Measurements from ENCODE around the gene TMPRSS11A. TPM values are rescaled to one million over a fixed set of nuclear protein-coding genes. Genes with fewer than 3 reads are reported as not detected.

Gene TMPRSS11A
- total RNA-seq, 1 experiment from 2014 or later, result not detected

DNA sequence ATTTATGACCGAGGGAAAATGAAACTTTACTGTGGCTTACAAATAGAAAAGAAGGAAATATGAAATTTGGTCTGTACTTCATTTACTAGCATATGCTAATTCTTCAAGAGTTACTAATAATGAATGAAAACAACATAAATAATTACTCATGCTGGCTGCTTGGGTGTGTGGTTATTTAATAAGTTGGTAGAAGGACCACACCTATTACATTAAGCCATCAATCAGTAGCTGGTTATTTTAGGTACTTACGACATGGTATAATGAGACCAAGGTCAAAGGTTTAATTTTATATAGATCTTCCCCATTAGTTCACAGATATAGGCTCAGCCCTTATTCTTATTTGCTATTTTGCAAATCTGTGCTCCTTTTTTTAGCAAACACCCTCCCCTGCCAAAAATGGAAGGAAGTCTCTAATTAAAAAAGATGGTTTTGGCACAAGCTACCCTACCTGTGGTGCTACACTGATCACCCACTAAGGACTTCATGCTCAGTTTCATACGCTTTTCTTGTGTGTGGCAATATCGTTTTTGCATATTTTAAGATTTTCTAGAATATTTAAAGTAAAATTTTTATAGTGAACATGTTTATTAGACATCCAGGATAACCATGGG, 93.6 kb downstream of the TMPRSS11A start:
- H3K36me3 Mint-ChIP-seq, result no peaks in the 10 kb centered on the region

DNA sequence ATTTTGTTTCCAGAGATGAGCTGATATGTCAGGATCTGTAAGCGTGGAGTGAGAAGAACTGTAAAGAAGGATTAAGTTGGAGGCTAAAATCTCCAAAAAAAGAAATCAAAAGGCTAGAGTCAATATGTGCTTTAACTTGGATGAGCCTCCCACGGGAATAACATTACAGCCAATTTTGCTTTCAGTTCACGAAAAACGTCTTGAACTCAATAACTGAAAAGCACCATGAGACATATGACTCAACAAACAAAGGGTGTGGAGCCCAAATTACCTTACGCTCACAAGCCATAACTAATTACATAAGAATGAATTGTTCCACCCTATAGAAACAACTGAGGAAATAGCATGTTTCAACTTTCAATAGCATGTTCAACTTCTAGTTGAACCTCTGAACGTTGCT, 101.8 kb downstream of the TMPRSS11A start:
- ATAC-seq (no peak), DNase-seq (ENCODE audit: low spot score) (no peak)
- Mint-ChIP-seq H3K9me3 (no peaks in the 10 kb centered on the region), H3K4me3 (no peak overlapping the region), H3K27ac (no peak overlapping the region), H3K27me3 (ENCODE audit: low read depth) (no peaks in the 10 kb centered on the region), H3K4me1 (peaks cover 3% of the 10 kb centered on the region), H3K36me3 (no peaks in the 10 kb centered on the region)
- POLR2A ChIA-PET, result no interaction called here
- CTCF ChIA-PET, result no interaction called here
- TF ChIP-seq, protein P1, sequence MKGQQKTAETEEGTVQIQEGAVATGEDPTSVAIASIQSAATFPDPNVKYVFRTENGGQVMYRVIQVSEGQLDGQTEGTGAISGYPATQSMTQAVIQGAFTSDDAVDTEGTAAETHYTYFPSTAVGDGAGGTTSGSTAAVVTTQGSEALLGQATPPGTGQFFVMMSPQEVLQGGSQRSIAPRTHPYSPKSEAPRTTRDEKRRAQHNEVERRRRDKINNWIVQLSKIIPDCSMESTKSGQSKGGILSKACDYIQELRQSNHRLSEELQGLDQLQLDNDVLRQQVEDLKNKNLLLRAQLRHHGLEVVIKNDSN (CRISPR knock-in tag; IDR thresholded peaks at IDR 0.05), result no peak
- TF ChIP-seq, protein P2, sequence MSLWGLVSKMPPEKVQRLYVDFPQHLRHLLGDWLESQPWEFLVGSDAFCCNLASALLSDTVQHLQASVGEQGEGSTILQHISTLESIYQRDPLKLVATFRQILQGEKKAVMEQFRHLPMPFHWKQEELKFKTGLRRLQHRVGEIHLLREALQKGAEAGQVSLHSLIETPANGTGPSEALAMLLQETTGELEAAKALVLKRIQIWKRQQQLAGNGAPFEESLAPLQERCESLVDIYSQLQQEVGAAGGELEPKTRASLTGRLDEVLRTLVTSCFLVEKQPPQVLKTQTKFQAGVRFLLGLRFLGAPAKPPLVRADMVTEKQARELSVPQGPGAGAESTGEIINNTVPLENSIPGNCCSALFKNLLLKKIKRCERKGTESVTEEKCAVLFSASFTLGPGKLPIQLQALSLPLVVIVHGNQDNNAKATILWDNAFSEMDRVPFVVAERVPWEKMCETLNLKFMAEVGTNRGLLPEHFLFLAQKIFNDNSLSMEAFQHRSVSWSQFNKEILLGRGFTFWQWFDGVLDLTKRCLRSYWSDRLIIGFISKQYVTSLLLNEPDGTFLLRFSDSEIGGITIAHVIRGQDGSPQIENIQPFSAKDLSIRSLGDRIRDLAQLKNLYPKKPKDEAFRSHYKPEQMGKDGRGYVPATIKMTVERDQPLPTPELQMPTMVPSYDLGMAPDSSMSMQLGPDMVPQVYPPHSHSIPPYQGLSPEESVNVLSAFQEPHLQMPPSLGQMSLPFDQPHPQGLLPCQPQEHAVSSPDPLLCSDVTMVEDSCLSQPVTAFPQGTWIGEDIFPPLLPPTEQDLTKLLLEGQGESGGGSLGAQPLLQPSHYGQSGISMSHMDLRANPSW (CRISPR knock-in tag; conservative IDR thresholded peaks at IDR 0.05; ENCODE audit: low read depth), result no peak
- no peak for TF ChIP-seq NFE2L1 (CRISPR knock-in tag; IDR thresholded peaks at IDR 0.05)
- TF ChIP-seq, protein P3, sequence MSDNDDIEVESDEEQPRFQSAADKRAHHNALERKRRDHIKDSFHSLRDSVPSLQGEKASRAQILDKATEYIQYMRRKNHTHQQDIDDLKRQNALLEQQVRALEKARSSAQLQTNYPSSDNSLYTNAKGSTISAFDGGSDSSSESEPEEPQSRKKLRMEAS (CRISPR knock-in tag; IDR thresholded peaks at IDR 0.05), result no peak
- no peak for TF ChIP-seq GRHL2 (CRISPR knock-in tag; IDR thresholded peaks at IDR 0.05; ENCODE audit: insufficient replicate concordance, severe bottlenecking)
- TF ChIP-seq, protein P4, sequence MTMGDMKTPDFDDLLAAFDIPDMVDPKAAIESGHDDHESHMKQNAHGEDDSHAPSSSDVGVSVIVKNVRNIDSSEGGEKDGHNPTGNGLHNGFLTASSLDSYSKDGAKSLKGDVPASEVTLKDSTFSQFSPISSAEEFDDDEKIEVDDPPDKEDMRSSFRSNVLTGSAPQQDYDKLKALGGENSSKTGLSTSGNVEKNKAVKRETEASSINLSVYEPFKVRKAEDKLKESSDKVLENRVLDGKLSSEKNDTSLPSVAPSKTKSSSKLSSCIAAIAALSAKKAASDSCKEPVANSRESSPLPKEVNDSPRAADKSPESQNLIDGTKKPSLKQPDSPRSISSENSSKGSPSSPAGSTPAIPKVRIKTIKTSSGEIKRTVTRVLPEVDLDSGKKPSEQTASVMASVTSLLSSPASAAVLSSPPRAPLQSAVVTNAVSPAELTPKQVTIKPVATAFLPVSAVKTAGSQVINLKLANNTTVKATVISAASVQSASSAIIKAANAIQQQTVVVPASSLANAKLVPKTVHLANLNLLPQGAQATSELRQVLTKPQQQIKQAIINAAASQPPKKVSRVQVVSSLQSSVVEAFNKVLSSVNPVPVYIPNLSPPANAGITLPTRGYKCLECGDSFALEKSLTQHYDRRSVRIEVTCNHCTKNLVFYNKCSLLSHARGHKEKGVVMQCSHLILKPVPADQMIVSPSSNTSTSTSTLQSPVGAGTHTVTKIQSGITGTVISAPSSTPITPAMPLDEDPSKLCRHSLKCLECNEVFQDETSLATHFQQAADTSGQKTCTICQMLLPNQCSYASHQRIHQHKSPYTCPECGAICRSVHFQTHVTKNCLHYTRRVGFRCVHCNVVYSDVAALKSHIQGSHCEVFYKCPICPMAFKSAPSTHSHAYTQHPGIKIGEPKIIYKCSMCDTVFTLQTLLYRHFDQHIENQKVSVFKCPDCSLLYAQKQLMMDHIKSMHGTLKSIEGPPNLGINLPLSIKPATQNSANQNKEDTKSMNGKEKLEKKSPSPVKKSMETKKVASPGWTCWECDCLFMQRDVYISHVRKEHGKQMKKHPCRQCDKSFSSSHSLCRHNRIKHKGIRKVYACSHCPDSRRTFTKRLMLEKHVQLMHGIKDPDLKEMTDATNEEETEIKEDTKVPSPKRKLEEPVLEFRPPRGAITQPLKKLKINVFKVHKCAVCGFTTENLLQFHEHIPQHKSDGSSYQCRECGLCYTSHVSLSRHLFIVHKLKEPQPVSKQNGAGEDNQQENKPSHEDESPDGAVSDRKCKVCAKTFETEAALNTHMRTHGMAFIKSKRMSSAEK (CRISPR knock-in tag; IDR thresholded peaks at IDR 0.05; ENCODE audit: borderline replicate concordance), result no peak
- no peak for TF ChIP-seq NFYB (CRISPR knock-in tag; conservative IDR thresholded peaks at IDR 0.05; ENCODE audit: low read depth)
- TF ChIP-seq ZNF671 (CRISPR knock-in tag; IDR thresholded peaks at IDR 0.05), result no peak
- no peak for TF ChIP-seq MYBL2 (CRISPR knock-in tag; IDR thresholded peaks at IDR 0.05)
- TF ChIP-seq, protein P5, sequence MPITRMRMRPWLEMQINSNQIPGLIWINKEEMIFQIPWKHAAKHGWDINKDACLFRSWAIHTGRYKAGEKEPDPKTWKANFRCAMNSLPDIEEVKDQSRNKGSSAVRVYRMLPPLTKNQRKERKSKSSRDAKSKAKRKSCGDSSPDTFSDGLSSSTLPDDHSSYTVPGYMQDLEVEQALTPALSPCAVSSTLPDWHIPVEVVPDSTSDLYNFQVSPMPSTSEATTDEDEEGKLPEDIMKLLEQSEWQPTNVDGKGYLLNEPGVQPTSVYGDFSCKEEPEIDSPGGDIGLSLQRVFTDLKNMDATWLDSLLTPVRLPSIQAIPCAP (CRISPR knock-in tag; IDR thresholded peaks at IDR 0.05), result no peak
- TF ChIP-seq RORB (CRISPR knock-in tag; IDR thresholded peaks at IDR 0.05), result no peak
- TF ChIP-seq ZNF423 (CRISPR knock-in tag; IDR thresholded peaks at IDR 0.05), result no peak
- TF ChIP-seq SP1 (CRISPR knock-in tag; conservative IDR thresholded peaks at IDR 0.05), result no peak
- no peak for TF ChIP-seq NR1H2 (CRISPR knock-in tag; IDR thresholded peaks at IDR 0.05)

More for the DNA sequence above, 93.6 kb downstream of the TMPRSS11A start:
- no peak for TF ChIP-seq SMAD4 (CRISPR knock-in tag; IDR thresholded peaks at IDR 0.05)
- TF ChIP-seq, protein P5 (CRISPR knock-in tag; IDR thresholded peaks at IDR 0.05), result no peak
- TF ChIP-seq, protein P3 (CRISPR knock-in tag; IDR thresholded peaks at IDR 0.05), result no peak
- TF ChIP-seq SOX15 (CRISPR knock-in tag; IDR thresholded peaks at IDR 0.05), result no peak
- TF ChIP-seq TCF7 (CRISPR knock-in tag; IDR thresholded peaks at IDR 0.05; ENCODE audit: low read depth), result no peak
- TF ChIP-seq CBFB (CRISPR knock-in tag; IDR thresholded peaks at IDR 0.05; ENCODE audit: low read depth), result no peak
- no peak for TF ChIP-seq CREM (CRISPR knock-in tag; IDR thresholded peaks at IDR 0.05)
- no peak for TF ChIP-seq MXD4 (CRISPR knock-in tag; IDR thresholded peaks at IDR 0.05; ENCODE audit: borderline replicate concordance)
- no peak for TF ChIP-seq MYBL2 (CRISPR knock-in tag; IDR thresholded peaks at IDR 0.05)
- TF ChIP-seq ZNF232 (CRISPR knock-in tag; IDR thresholded peaks at IDR 0.05), result no peak
- no peak for TF ChIP-seq ZNF138 (CRISPR knock-in tag; conservative IDR thresholded peaks at IDR 0.05)
- TF ChIP-seq, protein P1 (CRISPR knock-in tag; IDR thresholded peaks at IDR 0.05), result no peak
- TF ChIP-seq FOXP1 (CRISPR knock-in tag; IDR thresholded peaks at IDR 0.05; ENCODE audit: borderline replicate concordance), result no peak
- TF ChIP-seq ESRRA (CRISPR knock-in tag; IDR thresholded peaks at IDR 0.05; ENCODE audit: borderline replicate concordance), result no peak
- TF ChIP-seq, protein P6, sequence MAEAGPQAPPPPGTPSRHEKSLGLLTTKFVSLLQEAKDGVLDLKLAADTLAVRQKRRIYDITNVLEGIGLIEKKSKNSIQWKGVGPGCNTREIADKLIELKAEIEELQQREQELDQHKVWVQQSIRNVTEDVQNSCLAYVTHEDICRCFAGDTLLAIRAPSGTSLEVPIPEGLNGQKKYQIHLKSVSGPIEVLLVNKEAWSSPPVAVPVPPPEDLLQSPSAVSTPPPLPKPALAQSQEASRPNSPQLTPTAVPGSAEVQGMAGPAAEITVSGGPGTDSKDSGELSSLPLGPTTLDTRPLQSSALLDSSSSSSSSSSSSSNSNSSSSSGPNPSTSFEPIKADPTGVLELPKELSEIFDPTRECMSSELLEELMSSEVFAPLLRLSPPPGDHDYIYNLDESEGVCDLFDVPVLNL (CRISPR knock-in tag; IDR thresholded peaks at IDR 0.05; ENCODE audit: borderline replicate concordance, low read depth), result no peak
- TF ChIP-seq NR3C1 (CRISPR knock-in tag; conservative IDR thresholded peaks at IDR 0.05; ENCODE audit: low read depth), result no peak
- H3K27me3 Mint-ChIP-seq (ENCODE audit: low read depth), result no peaks in the 10 kb centered on the region; the same call in 1 of the 2 replicates
- no peak for DNase-seq (ENCODE audit: low spot score)
- no peaks in the 10 kb centered on the region for H3K4me1 Mint-ChIP-seq
- ChIA-PET POLR2A (no interaction called here), CTCF (no interaction called here)
- H3K9me3 Mint-ChIP-seq, result no peaks in the 10 kb centered on the region
- H3K27ac Mint-ChIP-seq, result no peak overlapping the region
- H3K4me3 Mint-ChIP-seq, result no peak overlapping the region
- no peak for ATAC-seq

All from WTC11 (cell line).